Measurements from ENCODE around the gene CSH1. TPM values are rescaled to one million over a fixed set of nuclear protein-coding genes. Genes with fewer than 3 reads are reported as not detected.

Gene CSH1
- total RNA-seq, 3 donors from 2014 or later (not counting 1 experiment from before 2014, with no cell fraction given): not detected

DNA sequence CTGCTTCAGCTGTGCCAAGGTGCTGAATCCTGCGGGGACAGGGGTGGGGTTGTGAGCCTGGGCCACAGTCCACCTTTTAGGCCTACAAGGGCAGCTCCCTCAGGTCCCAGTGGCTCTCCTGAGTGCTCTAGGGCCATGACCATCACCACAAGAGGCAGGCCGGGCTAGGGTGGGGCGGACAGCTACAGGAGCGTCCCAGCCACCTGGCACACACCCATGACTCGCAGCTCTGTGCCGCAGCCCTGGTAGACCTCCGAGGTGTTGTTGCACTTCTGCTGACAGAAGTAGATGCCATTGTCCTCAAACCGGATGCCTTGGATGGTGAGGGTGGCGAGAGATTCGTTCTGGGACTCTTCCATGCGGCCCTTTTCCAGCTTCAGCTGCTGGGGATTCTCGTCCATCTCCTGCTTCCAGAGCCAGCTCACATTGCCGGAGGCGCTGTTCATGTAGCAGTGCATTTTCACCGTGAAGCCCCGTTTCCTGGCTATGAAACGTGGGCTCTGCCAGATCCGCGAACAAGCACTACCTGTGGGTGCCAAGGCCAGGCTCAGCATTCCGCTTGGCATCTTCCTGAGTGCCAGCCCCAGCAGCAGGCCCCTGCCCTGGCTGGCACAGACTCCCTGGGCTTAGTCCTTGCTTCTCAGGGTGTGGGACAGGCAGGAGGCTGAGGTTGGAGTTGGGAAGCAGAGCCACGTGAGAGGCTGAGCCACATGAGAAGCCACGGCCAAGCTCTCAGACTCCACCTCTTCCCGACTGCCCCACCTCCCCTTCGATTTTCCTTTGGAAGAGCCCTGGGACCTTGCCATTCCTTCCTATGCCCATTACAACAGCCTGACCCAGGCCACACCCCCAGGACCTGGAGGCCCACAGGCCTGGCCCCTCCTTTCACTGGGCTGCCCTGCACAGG lies 33.7 kb upstream of the CSH1 start:
- Histone ChIP-seq H3K27me3 (ENCODE audit: control insufficient read depth, insufficient read depth, low read length) (no peaks in the 10 kb centered on the region), H3K27ac (ENCODE audit: low read length) (no peak overlapping the region), H3K36me3 (ENCODE audit: control insufficient read depth, insufficient read depth, low read length) (peaks cover 14% of the 10 kb centered on the region), H3K4me1 (ENCODE audit: control insufficient read depth, insufficient read depth, low read length) (peaks cover 47% of the 10 kb centered on the region), H3K9me3 (ENCODE audit: control insufficient read depth, insufficient read depth, low read length) (no peaks in the 10 kb centered on the region), H3K4me3 (ENCODE audit: low read length) (peak overlapping the region; percentile 51)
- TF ChIP-seq, protein P1, sequence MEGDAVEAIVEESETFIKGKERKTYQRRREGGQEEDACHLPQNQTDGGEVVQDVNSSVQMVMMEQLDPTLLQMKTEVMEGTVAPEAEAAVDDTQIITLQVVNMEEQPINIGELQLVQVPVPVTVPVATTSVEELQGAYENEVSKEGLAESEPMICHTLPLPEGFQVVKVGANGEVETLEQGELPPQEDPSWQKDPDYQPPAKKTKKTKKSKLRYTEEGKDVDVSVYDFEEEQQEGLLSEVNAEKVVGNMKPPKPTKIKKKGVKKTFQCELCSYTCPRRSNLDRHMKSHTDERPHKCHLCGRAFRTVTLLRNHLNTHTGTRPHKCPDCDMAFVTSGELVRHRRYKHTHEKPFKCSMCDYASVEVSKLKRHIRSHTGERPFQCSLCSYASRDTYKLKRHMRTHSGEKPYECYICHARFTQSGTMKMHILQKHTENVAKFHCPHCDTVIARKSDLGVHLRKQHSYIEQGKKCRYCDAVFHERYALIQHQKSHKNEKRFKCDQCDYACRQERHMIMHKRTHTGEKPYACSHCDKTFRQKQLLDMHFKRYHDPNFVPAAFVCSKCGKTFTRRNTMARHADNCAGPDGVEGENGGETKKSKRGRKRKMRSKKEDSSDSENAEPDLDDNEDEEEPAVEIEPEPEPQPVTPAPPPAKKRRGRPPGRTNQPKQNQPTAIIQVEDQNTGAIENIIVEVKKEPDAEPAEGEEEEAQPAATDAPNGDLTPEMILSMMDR (IDR thresholded peaks at IDR 0.05): no peak
- Mint-ChIP-seq H3K4me1 (peaks cover 13 to 30% of the 10 kb centered on the region in 2 donors), H3K36me3 (no peaks in the 10 kb centered on the region), H3K27me3 (ENCODE audit: low read depth in 2 of 2) (no peaks in the 10 kb centered on the region), H3K4me3 (no peak overlapping the region), H3K27ac (peak overlapping the region; percentile 43 to 95), H3K9me3 (no peaks in the 10 kb centered on the region)
- 80% methylated on average over 24 of the region's 24 CpGs for WGBS (ENCODE audit: insufficient coverage)
- no peak for DNase-seq
- ATAC-seq: no peak
- intact Hi-C loops (cut with micrococcal nuclease): no loop called here

DNA sequence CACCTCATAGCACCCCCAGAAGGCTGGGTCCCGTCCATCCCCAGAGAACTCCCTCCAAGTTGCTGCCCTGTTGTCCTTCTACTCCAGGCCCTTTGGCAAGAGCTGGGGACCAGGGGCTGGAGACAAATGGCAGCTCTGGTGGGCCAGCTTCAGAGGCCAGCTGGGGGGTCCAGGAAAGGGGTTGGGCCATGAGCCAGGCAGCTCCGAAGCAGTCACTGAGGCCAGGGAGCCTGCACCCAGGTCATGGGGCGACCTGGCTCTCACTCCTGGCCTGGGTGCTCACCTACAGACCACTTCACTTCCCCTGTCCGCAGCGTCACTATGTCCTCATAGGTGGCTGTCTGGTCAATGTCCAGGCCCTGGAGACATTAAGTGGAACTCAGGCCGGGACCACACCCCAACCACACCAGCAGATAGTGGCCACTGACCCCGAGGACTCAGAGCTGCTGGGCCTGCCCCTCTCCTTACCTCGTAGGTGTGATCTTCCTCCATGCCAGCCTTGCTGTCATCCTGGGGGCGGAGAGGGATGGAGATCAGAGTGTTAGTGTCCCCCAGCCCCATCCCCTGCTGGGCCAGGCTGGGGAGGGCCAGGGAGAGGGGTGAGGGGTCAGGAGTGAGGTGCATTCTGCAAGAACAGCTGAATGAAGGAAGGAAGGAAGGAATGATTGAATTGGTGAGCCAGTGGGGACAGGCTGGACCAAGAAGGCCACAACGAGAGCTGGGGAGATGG lies 32.8 kb upstream of the CSH1 start:
- no peak overlapping the region for H3K4me3 Mint-ChIP-seq
- Histone ChIP-seq H3K27me3 (ENCODE audit: control insufficient read depth, insufficient read depth, low read length) (no peaks in the 10 kb centered on the region), H3K9me3 (ENCODE audit: control insufficient read depth, insufficient read depth, low read length) (no peaks in the 10 kb centered on the region), H3K4me1 (ENCODE audit: control insufficient read depth, insufficient read depth, low read length) (peaks cover 41% of the 10 kb centered on the region), H3K27ac (ENCODE audit: low read length) (no peak overlapping the region), H3K36me3 (ENCODE audit: control insufficient read depth, insufficient read depth, low read length) (peaks cover 14% of the 10 kb centered on the region), H3K4me3 (ENCODE audit: low read length) (peak overlapping the region; percentile 51)
- WGBS (ENCODE audit: insufficient coverage): 86% methylated on average over 10 of the region's 10 CpGs
- no peaks in the 10 kb centered on the region for H3K9me3 Mint-ChIP-seq
- H3K27me3 Mint-ChIP-seq (ENCODE audit: low read depth in 2 of 2): no peaks in the 10 kb centered on the region
- intact Hi-C loops (cut with micrococcal nuclease): no loop called here
- no peak for DNase-seq
- no peak for ATAC-seq
- H3K27ac Mint-ChIP-seq: peak overlapping the region in 1 of 2 donors; percentile 65
- peaks cover 13 to 30% of the 10 kb centered on the region in 2 donors for H3K4me1 Mint-ChIP-seq
- no peaks in the 10 kb centered on the region for H3K36me3 Mint-ChIP-seq
- TF ChIP-seq, protein P1 (IDR thresholded peaks at IDR 0.05): no peak

GRCh38 chr17:63928172-63928666 lies 31.8 kb upstream of the CSH1 start:
- Histone ChIP-seq H3K36me3 (ENCODE audit: control insufficient read depth, insufficient read depth, low read length) (peaks cover 14% of the 10 kb centered on the region), H3K4me3 (ENCODE audit: low read length) (no peak overlapping the region), H3K9me3 (ENCODE audit: control insufficient read depth, insufficient read depth, low read length) (no peaks in the 10 kb centered on the region), H3K27ac (ENCODE audit: low read length) (no peak overlapping the region), H3K4me1 (ENCODE audit: control insufficient read depth, insufficient read depth, low read length) (peaks cover 39% of the 10 kb centered on the region), H3K27me3 (ENCODE audit: control insufficient read depth, insufficient read depth, low read length) (no peaks in the 10 kb centered on the region)
- DNase-seq: no peak
- intact Hi-C loops (cut with micrococcal nuclease): no loop called here
- Mint-ChIP-seq H3K4me3 (no peak overlapping the region), H3K27me3 (ENCODE audit: low read depth in 2 of 2) (no peaks in the 10 kb centered on the region), H3K4me1 (peaks cover 13 to 30% of the 10 kb centered on the region in 2 donors), H3K27ac (no peak overlapping the region), H3K36me3 (no peaks in the 10 kb centered on the region), H3K9me3 (no peaks in the 10 kb centered on the region)
- no peak for ATAC-seq
- WGBS (ENCODE audit: insufficient coverage): 82% methylated on average over 8 of the region's 10 CpGs
- TF ChIP-seq, protein P1 (IDR thresholded peaks at IDR 0.05): no peak
